NB4 (cell line): Measurements from ENCODE around the gene EXOC6B.

Experiments used
- CTCF ChIP-seq: IDR thresholded peaks from one replicate; pipeline ENCODE4 v1.5.1; 2012; ENCODE audit warnings: low read depth, low read length
- MAX ChIP-seq: IDR thresholded peaks from 2 replicates; pipeline ENCODE4 v1.6.1; 2011; ENCODE audit warnings: low read depth, low read length
- MYC ChIP-seq: IDR thresholded peaks from 2 replicates; pipeline ENCODE4 v1.6.1; 2011; ENCODE audit warnings: low read depth, low read length
- POLR2A ChIP-seq: IDR thresholded peaks from 2 replicates; pipeline ENCODE4 v1.6.1; 2011; ENCODE audit warnings: mild to moderate bottlenecking; ENCODE audit not compliant: insufficient read length; ENCODE audit errors: extremely low read depth

DNA sequence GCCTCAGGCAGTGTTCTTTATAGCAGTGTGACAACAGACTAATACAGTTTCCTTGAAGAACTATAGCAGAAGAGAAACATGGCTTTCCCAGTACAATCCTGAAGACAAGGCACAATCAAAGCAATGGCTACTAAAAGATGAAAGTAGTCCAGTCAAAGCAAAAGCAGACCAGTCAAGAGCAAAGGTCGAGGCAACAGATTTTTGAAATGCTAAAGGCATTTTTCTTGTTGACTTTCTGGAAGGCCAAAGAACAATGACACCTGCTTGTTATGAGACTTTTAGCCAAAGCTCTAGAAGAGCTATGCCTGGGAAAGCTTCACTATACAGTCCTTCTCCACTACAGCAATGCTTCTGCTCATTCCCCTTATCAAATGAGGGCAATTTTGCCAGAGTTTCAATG lies 269.9 kb downstream of the EXOC6B start:
- TF ChIP-seq MYC, result no peak
- TF ChIP-seq CTCF, result no peak
- TF ChIP-seq POLR2A, result no peak
- TF ChIP-seq MAX, result no peak
